Erythroblast (primary cell): ENCODE measurements around the gene EDN2.

Experiments
- DNase-seq, 2 experiments: peaks; one replicate each; lab custom pipeline; 2025; lab: John Stamatoyannopoulos, UW
- GATA1 ChIP-seq: IDR thresholded peaks from 2 replicates; pipeline ENCODE4 v1.6.1; 2011; ENCODE audit warnings: low read depth, mild to moderate bottlenecking, control low read depth, low read length, moderate library complexity
- POLR2A ChIP-seq: IDR thresholded peaks from 2 replicates; pipeline ENCODE4 v1.6.1; 2011; ENCODE audit warnings: mild to moderate bottlenecking, low read length

The EDN2 gene

GRCh38 chr1:41513383-41513735 lies 28.9 kb upstream of the EDN2 start:
- DNase-seq = peak in 1 of 2 experiments; percentile 14
- TF ChIP-seq GATA1 (no peak), POLR2A (no peak)

GRCh38 chr1:41512701-41513382 lies 28.4 kb upstream of the EDN2 start:
- TF ChIP-seq POLR2A (no peak), GATA1 (no peak)
- DNase-seq = no peak

GRCh38 chr1:41511239-41511540 lies 26.7 kb upstream of the EDN2 start:
- DNase-seq = no peak
- TF ChIP-seq POLR2A (no peak), GATA1 (no peak)

GRCh38 chr1:41510531-41511238 lies 26.2 kb upstream of the EDN2 start:
- no peak for DNase-seq
- no peak for TF ChIP-seq GATA1
- no peak for TF ChIP-seq POLR2A

GRCh38 chr1:41509270-41509671 lies 24.8 kb upstream of the EDN2 start:
- TF ChIP-seq GATA1 (no peak), POLR2A (no peak)
- DNase-seq = no peak

GRCh38 chr1:41508290-41508689 lies 23.8 kb upstream of the EDN2 start:
- no peak for DNase-seq
- TF ChIP-seq POLR2A (no peak), GATA1 (no peak)

GRCh38 chr1:41507836-41508235 lies 23.4 kb upstream of the EDN2 start:
- DNase-seq = no peak
- TF ChIP-seq GATA1 (no peak), POLR2A (no peak)

GRCh38 chr1:41507110-41507720 lies 22.7 kb upstream of the EDN2 start:
- no peak for TF ChIP-seq GATA1
- TF ChIP-seq POLR2A = no peak
- no peak for DNase-seq

- DNase-seq = no peak
- TF ChIP-seq POLR2A (no peak), GATA1 (no peak)
Observed at GRCh38 chr1:41504114-41505035, 19.9 kb upstream of the EDN2 start.

GRCh38 chr1:41503538-41504113 lies 19.1 kb upstream of the EDN2 start:
- TF ChIP-seq POLR2A (no peak), GATA1 (no peak)
- DNase-seq = no peak

- TF ChIP-seq GATA1 (no peak), POLR2A (no peak)
- DNase-seq = no peak
Observed at GRCh38 chr1:41502912-41503311, 18.4 kb upstream of the EDN2 start.

GRCh38 chr1:41501581-41501980 lies 17.1 kb upstream of the EDN2 start:
- TF ChIP-seq POLR2A = no peak
- TF ChIP-seq GATA1 = no peak
- no peak for DNase-seq

- DNase-seq = no peak
- TF ChIP-seq GATA1 (no peak), POLR2A (no peak)
Observed at GRCh38 chr1:41500781-41501518, 16.5 kb upstream of the EDN2 start.
